ENCODE data around the gene UQCRC1.
A peak's percentile ranks its signal among the peaks of the same experiment; 100 is the strongest.

UQCRC1 gene

DNA sequence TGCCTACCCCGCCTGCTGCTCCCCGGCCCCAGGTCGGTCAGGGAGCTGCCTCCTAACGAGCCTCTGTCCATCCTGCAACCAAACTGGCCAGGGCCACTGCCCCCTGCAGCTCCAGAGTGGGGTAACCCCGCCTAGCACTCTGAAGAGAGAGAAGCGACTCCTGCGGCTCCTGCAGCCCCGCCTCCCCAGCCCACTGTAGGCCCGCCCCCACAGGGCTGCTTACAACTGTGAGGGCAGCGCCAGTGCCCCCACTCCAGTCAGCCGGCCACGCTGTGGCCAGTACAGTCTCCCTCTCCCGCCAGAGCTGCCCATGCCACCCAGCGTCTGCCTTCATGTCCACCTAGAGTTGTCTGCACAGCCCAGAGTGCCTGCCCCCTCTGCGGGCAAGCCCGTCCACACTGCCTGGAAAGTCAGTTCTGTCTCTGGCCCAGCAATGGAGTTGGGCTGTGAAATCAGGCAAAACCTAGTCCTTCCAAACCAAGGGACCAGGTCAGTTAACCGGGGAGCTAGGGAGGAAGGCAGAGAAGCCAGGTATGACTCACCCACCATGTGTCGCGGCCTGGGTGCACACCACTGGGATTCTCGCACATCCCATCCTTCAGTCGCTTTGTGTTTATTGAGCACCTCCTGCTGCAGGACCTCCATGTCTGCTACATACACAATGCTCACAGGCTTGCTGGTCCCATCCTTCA is 48.3 kb downstream of the UQCRC1 start:
- Histone ChIP-seq H3K79me2 (ENCODE audit: control insufficient read depth, low read length) (peaks cover 3% of the 10 kb centered on the region), H4K20me1 (ENCODE audit: control insufficient read depth, insufficient read depth, low read depth, low read length) (no peaks in the 10 kb centered on the region), H3K27ac (ENCODE audit: low read depth, low read length) (no peak overlapping the region), H3K4me2 (ENCODE audit: low read length) (peak overlapping the region; percentile 57), H3K9me2 (replicated peaks; ENCODE audit: control insufficient read depth, low read length) (no peaks in the 10 kb centered on the region), H3K4me3 (ENCODE audit: low read length) (peak overlapping the region; percentile 35), H3K9me3 (ENCODE audit: control insufficient read depth, insufficient read depth, low read length) (no peaks in the 10 kb centered on the region), H3K27me3 (ENCODE audit: control insufficient read depth, low read length) (0 out of 2 replicates have a peak, but pooled peaks cover 2% of the 10 kb centered on the region), H3F3A (ENCODE audit: control insufficient read depth, insufficient read depth) (peaks cover 4% of the 10 kb centered on the region; the same call in 1 of the 2 replicates), H3K36me3 (ENCODE audit: control insufficient read depth, low read length) (peaks cover under 1% of the 10 kb centered on the region), H3K4me1 (ENCODE audit: control insufficient read depth, low read length) (peaks cover 42% of the 10 kb centered on the region)
- no peak for TF ChIP-seq EZH2phosphoT487 (IDR thresholded peaks at IDR 0.05; ENCODE audit: borderline replicate concordance, low read length)
- TF ChIP-seq, protein P1, sequence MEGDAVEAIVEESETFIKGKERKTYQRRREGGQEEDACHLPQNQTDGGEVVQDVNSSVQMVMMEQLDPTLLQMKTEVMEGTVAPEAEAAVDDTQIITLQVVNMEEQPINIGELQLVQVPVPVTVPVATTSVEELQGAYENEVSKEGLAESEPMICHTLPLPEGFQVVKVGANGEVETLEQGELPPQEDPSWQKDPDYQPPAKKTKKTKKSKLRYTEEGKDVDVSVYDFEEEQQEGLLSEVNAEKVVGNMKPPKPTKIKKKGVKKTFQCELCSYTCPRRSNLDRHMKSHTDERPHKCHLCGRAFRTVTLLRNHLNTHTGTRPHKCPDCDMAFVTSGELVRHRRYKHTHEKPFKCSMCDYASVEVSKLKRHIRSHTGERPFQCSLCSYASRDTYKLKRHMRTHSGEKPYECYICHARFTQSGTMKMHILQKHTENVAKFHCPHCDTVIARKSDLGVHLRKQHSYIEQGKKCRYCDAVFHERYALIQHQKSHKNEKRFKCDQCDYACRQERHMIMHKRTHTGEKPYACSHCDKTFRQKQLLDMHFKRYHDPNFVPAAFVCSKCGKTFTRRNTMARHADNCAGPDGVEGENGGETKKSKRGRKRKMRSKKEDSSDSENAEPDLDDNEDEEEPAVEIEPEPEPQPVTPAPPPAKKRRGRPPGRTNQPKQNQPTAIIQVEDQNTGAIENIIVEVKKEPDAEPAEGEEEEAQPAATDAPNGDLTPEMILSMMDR (IDR thresholded peaks at IDR 0.05; ENCODE audit: low read depth, low read length, poor library complexity, severe bottlenecking): peak; percentile 34

DNA sequence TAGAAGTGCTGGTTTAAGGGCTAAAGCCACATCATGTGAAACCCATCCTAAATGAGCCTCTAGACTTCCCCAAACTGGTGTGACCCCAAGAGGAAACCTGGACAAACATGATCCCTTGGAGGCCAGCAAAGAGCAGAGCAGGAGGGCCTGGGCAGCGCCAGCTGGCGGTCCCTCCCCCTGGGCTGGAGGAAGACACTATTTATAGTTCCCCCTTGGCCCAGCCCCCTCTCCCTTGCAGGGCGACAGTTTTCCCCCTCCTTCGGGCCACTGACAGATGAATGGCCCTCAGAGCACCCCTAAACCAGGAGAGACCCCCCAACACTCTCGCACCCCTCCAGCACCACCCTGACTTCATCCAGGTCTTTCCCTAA is 48.8 kb downstream of the UQCRC1 start:
- peak overlapping the region; percentile 57 for H3K4me2 ChIP-seq (ENCODE audit: low read length)
- H3K4me1 ChIP-seq (ENCODE audit: control insufficient read depth, low read length): peaks cover 48% of the 10 kb centered on the region
- 0 out of 2 replicates have a peak, but pooled peaks cover 2% of the 10 kb centered on the region for H3K27me3 ChIP-seq (ENCODE audit: control insufficient read depth, low read length)
- peak overlapping the region; percentile 35 for H3K4me3 ChIP-seq (ENCODE audit: low read length)
- H3K27ac ChIP-seq (ENCODE audit: low read depth, low read length): no peak overlapping the region
- H3K9me2 ChIP-seq (replicated peaks; ENCODE audit: control insufficient read depth, low read length): no peaks in the 10 kb centered on the region
- no peaks in the 10 kb centered on the region for H3K9me3 ChIP-seq (ENCODE audit: control insufficient read depth, insufficient read depth, low read length)
- H4K20me1 ChIP-seq (ENCODE audit: control insufficient read depth, insufficient read depth, low read depth, low read length): 0 out of 2 replicates have a peak, but pooled peaks cover 3% of the 10 kb centered on the region
- H3K79me2 ChIP-seq (ENCODE audit: control insufficient read depth, low read length): peaks cover 8% of the 10 kb centered on the region
- TF ChIP-seq EZH2phosphoT487 (IDR thresholded peaks at IDR 0.05; ENCODE audit: borderline replicate concordance, low read length): no peak
- TF ChIP-seq, protein P1 (IDR thresholded peaks at IDR 0.05; ENCODE audit: low read depth, low read length, poor library complexity, severe bottlenecking): no peak
- peaks cover 6% of the 10 kb centered on the region for H3K36me3 ChIP-seq (ENCODE audit: control insufficient read depth, low read length)
- peaks cover 4% of the 10 kb centered on the region; the same call in 1 of the 2 replicates for H3F3A ChIP-seq (ENCODE audit: control insufficient read depth, insufficient read depth)

DNA sequence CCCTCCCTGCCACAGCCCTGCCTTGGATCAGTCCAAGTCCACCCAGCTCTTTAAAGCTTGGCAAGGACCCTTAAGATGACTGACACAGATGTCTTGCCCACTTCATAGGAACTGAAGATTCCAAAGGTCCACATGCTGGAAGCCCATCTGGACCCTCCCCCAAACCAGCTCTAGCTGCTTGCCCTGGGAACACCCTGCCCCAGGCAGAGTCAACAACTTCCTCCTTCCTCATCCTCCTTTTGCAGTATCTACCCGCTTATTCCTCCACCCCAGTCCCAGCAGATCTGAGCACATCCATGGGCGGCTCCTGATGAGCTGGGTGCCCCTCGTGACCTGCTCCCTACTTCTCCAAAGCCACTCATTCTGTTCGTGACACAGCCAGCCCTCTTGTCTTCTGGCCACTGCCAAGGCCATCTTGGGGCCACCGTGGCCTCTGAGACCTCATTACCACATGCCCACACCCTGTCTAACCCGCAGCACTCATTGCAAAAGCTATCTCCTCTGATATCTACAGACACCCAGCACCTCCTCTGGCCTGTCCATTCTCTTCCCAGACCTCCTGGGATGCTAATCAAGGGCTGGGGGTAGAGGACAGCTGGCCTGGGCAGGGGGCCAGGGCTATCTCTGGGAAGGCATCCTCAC is 50.8 kb downstream of the UQCRC1 start:
- Histone ChIP-seq H3K36me3 (ENCODE audit: control insufficient read depth, low read length) (peaks cover 25% of the 10 kb centered on the region), H3K4me1 (ENCODE audit: control insufficient read depth, low read length) (peaks cover 68% of the 10 kb centered on the region), H3K4me2 (ENCODE audit: low read length) (peak overlapping the region; percentile 68), H3K4me3 (ENCODE audit: low read length) (peak overlapping the region; percentile 74), H3K27me3 (ENCODE audit: control insufficient read depth, low read length) (0 out of 2 replicates have a peak, but pooled peaks cover 2% of the 10 kb centered on the region), H3K27ac (ENCODE audit: low read depth, low read length) (no peak overlapping the region), H3K9me3 (ENCODE audit: control insufficient read depth, insufficient read depth, low read length) (no peaks in the 10 kb centered on the region), H3K79me2 (ENCODE audit: control insufficient read depth, low read length) (peaks cover 28% of the 10 kb centered on the region), H3F3A (ENCODE audit: control insufficient read depth, insufficient read depth) (peaks cover 7% of the 10 kb centered on the region; the same call in 1 of the 2 replicates), H3K9me2 (replicated peaks; ENCODE audit: control insufficient read depth, low read length) (no peaks in the 10 kb centered on the region), H4K20me1 (ENCODE audit: control insufficient read depth, insufficient read depth, low read depth, low read length) (0 out of 2 replicates have a peak, but pooled peaks cover 3% of the 10 kb centered on the region)
- TF ChIP-seq, protein P1 (IDR thresholded peaks at IDR 0.05; ENCODE audit: low read depth, low read length, poor library complexity, severe bottlenecking): peak; percentile 65
- no peak for TF ChIP-seq EZH2phosphoT487 (IDR thresholded peaks at IDR 0.05; ENCODE audit: borderline replicate concordance, low read length)
